HG03108 (cell line): ENCODE measurements around the gene ADAM15.

Source experiments
- ATAC-seq: cut with Tn5 transposase; IDR thresholded peaks from one replicate; pipeline ENCODE4 v1.9.1; 2021; ENCODE audit warnings: moderate library complexity; ENCODE audit not compliant: unreplicated experiment

The ADAM15 gene

DNA sequence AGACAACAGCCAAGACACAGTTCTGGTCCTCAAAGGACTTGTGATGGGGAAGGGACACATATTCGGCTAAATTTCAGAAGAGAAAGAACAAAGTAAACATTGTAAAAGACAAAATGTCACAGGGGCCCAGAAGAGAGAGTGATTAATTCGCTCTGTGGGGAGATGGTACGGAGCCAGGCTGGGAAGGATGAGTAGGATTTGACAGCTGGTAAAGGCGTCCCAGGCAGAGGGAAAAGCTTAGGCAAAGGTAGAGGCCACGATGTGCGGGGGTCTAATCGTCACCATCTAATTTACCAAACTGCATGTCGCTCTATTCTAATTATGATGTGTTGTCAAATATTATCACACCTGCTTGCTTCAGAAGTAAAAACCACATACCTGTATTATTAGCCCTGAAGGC, 59.3 kb downstream of the ADAM15 start:
- no peak for ATAC-seq

DNA sequence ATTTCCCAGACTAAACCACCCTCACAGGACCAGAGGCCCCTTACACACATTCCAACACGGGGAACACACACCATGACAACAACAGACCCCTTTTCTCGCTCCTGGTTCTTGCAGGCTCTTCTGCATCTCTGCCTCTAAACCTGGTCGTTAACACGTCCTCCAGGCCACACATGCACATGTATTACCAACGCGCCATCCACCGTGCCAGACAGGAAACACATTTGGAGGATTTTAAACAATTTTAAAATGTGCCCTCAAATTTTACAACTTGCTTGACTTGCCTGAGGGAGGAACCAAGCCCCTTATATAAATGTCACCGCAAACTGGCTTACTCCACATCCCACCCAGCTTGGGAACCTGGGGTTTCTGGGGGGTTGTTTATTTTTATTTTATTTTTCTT, 59.7 kb downstream of the ADAM15 start:
- no peak for ATAC-seq
